ENCODE data around the gene CLEC20A. TPM values are rescaled to one million over a fixed set of nuclear protein-coding genes. Genes with fewer than 3 reads are reported as not detected.

The CLEC20A gene
- total RNA-seq, 1 donor from 2014 or later = 3.2 TPM

DNA sequence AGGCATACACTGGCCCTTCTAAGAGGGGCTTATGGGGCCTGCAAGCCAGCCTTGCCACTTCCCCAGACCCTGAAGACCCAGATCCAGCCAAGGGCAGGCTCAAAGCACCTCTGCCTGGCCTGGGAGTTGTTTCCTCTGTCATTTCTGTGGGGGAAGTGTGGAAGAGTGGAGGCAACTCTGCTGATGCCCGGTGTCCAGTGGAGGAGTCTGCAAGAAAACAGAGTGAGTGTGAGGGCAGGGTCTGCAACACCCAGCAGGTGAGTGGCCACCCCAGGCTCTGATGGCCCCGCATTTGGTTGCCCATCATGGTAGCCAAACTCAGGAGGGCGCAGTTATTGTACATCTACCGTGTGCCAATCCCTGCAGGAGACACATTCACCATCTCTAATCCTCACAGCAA lies 8.4 kb downstream of the CLEC20A start:
- DNase-seq (ENCODE audit: low spot score) (no peak), ATAC-seq (no peak)
- intact Hi-C loops (cut with DNase I) = no loop called here

DNA sequence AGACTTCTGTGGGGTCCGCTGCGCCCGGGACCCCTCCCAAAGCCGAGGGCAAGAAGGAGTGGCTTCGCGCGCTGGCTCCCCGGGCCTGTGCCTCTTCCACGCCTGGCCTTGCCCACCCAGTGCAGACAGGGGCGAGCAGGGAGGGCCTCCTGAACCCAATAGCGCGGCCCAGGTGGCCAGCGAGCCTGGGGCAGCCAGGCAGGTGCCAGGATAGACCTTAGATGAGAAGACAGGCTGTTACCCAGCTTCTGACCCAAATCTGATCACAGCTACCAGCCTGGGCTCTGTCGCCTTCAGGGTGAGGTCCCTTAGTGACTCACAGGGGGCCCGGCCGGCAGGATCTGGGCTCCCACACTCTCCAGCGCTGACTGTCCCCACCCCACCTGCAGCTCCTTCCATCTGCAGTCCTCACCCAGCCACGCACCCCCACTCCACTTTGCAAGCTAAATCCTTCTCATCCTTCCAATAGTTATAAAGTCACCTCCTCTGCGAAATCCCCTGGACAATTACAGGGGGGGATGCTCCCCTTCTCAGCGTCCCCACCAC lies 9.6 kb downstream of the CLEC20A start:
- DNase-seq (ENCODE audit: low spot score) (no peak), ATAC-seq (peak; percentile 22)
- intact Hi-C loops (cut with DNase I) = no loop called here

DNA sequence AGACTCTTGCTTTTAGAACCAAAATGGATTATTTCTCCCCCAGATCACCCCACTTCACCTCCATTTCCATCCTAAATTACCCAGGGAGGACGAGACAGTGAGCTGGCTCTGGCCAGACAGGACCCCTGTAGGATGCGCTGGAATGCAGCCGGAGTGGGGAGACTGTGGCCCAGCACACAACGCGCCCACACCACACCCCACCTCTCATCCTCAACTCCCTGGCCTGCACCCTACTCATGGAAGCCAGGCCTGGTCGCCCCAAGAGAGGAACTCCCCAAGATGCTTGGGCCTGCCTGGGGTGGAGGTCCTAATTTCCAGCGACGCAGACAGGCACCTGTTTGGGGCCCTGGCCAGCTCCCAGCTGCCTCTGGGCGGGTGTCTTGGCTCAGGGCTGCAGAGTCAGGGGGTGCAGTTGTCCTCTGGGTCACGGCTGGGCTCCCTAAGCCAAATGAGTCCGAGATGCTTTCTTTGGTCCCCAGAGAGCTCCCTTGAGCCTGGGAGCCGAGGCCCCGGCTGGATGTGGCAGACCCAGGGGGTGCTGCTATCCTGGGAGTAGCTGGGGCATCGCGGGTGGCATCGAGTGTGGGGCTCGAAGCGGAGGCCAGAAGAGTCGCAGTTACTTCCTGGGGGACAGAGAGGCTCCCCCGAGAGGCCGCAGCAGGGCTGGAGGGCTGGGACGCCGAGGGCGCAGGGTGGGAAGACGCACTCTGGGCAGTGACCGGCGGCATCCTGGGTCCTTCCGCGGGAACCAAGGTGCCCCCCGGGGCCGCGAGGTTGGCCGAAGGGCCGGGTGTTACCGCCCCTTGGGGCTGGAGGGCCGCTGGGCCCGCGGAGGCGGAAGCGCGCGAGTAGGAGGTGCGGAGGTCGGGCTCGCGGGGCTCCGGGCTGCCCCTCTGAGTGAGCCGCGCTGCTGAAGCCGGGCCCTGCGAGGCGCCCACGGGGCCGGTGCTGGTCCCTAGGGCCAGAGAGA lies 10.4 kb downstream of the CLEC20A start:
- intact Hi-C loops (cut with DNase I) = no loop called here
- DNase-seq (ENCODE audit: low spot score) (no peak), ATAC-seq (peak; percentile 36)

DNA sequence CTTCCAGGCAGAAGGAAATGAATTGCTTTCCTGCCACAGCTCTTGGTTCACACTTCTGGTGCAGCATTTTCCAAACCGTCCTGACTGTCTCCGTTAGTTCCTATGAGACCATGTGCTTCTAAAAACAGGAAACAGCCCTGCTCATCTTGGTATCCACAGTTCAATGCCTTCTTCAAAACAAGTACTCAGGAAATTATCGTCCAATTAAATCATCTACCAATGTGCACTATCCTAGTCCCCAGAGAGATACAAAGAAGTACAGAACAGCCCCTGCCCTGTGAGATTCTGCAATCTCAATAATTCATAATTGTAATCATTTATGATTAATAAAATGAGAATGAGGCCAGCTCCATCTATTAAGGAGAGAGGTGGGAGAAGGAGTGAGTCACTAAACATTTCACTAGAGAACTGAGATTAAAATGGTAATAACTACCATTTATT lies 11.2 kb downstream of the CLEC20A start:
- intact Hi-C loops (cut with DNase I) = no loop called here
- DNase-seq (ENCODE audit: low spot score) = no peak
- ATAC-seq = peak; percentile 44

DNA sequence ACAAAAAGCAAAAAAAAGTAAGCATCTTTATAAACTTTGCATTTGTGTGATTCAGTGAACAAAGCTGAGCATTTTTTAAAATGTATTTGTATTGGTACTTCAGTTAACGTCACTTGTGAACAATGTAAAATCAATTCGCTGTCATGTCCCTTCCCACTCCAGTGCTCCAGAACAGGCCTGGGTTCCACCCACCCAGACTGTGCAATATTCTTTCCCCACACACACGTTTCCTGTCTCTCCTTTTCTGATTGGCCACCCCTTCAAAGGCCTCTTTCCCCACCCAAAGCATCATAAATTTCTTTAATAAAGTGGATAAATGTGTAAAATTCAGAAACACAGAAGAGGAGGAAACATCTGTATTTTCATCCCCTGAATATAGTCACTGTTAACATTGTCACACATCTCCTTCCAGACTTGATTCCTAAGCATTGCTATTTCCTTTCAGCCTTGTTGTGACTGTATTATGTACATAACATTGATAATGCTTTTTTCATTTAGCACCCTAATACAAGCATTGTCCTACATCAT lies 12.0 kb downstream of the CLEC20A start:
- intact Hi-C loops (cut with DNase I) = no loop called here
- ATAC-seq (no peak), DNase-seq (ENCODE audit: low spot score) (no peak)

DNA sequence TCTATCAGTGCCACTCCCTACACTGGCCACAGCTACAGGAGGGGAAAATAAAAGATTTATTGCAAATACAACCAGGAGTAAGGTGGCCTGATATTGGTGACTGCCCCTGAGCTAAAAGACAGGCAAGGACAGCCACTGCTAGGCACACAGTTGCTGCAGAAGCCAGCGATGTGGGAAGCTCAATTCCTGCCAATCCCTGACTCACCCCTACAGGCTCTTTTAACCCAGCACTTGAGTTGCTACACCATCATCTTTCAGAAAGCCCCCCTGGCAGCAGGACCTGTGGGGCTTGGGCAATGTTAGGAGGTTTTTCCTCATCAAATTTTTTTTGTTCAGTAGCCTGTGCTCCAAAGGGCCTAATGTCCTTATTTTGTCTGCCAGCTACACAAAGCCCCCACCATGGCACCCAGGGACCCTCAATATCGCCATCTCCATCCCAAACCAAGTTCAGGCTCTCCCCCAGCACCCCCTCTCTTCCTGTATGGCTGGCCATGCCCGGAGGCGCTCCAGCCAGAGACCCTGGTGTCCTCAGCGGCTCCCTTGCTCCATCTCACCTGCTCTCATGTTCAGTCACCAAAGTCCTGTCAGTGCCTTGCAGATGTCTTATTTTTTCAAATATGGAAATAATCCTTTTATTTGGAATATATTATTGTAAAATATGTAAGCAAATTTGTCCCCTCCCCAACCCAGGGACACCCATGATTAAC lies 13.4 kb downstream of the CLEC20A start:
- ATAC-seq = no peak
- intact Hi-C loops (cut with DNase I) = loop anchor here (2.0 kb wide), 1 partner anchor 27 kb away; no protein-coding TSS in a partner anchor

DNA sequence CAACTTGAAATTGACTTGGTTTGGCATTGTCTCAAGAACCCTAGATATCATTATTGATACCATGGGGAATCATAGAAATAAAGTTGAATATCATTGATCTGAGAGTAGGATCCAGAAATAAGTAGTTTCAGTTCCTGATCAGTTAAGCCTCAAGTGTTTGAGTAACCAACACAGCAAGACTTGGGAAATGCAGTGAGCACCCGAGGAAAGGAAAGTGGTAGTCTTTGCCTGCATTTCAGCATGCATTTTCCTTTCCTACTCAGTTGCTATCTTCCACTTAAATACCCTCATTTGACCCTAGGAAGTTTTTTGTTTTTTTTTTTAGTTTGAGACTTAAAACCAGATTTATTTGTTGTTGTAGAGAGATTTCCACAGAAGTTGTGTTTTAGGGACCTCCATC lies 18.9 kb downstream of the CLEC20A start:
- DNase-seq (ENCODE audit: low spot score) (no peak), ATAC-seq (no peak)
- intact Hi-C loops (cut with DNase I) = no loop called here

More for the DNA sequence above, 13.4 kb downstream of the CLEC20A start:
- DNase-seq (ENCODE audit: low spot score) = no peak

DNA sequence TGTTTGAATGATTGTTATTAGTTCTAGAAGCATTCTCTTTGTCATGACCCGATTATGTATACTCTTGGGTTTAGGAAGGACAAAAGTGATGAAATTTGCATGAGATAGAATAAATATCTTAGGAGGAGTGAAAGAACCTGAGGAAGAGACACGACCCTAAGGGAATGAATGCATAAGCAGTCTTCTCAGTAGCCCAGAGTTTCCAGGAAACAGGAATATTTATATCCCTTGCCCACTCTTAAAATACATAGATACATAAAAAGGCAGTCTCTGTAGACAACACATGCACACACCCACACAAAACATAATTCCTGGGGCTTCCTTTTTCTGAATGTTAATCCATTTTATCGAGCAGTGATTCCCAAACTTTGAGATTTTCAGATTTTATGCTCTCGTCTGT lies 19.4 kb downstream of the CLEC20A start:
- intact Hi-C loops (cut with DNase I) = no loop called here
- DNase-seq (ENCODE audit: low spot score) (no peak), ATAC-seq (no peak)

DNA sequence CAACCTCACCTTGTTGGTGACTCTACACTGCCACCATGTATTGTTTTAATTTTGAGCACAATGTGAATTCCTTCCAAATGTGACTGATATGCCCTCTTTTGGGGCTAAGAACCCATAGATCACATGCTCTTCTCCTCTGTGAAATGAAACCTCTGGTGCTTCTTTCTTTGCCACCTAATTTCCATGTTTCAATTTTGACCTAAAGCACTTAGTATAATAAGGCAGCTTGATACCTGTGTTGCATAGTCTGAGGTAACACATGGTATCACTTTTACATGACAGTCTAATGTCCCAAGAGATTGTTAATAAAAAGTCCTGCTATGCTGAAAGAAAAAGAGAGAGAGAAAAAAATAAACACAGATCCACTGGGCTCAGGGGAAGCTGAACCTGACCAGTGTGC lies 24.2 kb downstream of the CLEC20A start:
- ATAC-seq = no peak
- intact Hi-C loops (cut with DNase I) = no loop called here
- DNase-seq (ENCODE audit: low spot score) = no peak

DNA sequence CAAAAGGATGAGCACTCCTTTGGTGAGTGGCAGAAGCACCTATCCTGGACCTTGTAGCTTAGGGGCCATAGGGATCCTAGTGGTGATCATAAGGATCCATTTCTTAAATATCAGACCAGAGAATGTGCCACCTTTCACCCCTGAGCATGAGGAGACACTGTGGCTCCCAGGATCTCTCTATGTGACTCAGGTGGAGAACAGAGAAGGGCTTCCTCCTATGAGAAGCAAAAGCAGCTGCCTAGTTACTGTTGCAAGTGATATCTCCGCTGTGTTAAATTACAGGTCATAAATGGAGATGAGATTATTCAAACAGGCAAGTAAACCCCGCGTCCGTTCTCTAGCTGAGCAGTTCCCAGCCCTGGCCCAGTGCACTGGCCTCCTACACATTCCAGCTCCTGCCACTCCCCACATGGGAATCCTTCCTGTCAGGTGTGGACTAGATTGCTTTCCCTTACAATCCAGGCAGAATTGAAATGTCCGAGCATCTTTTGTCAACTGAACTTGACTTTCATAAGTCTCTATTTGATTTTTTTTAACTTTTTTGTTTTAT lies 26.3 kb downstream of the CLEC20A start:
- intact Hi-C loops (cut with DNase I) = no loop called here
- no peak for ATAC-seq
- no peak for DNase-seq (ENCODE audit: low spot score)

DNA sequence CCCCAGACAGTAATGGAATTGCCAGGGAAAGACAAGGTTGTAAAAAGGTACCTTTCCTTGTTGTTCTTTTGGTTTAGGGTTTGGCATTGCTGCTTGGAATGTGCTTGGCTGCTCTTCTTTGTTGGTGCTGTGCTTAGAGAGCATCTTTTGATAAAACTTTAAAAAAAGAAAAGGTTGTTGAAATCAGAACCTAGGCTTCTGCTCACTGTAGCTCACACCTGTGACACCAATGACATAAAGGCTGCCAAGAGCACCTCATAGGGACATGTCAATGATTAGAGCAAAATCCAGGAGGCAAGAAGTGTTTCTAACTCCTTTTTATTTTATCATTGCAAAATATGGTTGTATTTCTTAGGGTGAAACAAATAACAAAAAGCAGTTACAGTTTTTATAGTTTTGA lies 28.9 kb downstream of the CLEC20A start:
- no peak for DNase-seq (ENCODE audit: low spot score)
- no peak for ATAC-seq
- intact Hi-C loops (cut with DNase I) = no loop called here

DNA sequence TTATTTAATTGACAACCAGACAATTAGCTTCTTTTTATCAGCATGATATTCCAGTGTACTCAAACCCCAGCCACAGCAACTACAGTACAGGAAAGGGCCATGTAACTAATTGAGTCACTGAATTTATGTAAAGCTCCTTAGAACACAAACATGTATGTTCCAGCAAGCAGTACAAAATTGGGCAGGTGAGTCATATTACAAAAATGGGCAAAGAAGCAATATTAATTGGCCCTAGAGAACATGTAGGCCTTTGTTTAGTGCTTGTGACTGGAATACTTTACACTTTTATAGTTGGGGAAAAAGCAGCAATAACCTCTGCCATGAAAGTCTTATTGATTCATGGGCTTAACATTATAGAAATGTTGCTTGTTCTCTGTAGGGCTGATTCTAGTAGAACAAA lies 31.8 kb downstream of the CLEC20A start:
- no peak for ATAC-seq
- intact Hi-C loops (cut with DNase I) = no loop called here

DNA sequence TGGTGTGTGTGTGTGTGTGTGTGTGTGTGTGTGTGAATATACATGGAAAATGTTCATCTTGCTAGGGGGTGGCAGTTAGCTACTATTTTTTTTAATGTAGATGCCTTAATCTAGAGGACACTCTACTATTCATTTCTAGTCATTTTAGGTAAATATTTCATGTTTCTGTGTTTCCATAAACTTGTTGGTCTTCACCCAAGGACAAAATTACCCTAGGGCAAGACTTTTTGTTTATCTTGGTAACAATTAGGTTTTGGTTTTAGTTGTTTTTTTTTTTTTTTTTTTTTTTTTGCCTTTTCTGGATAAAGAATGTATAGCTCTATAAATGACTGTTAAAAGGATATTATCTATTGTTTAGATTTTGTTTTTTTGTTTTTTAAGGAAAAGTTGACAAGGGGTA lies 32.2 kb downstream of the CLEC20A start:
- ATAC-seq = no peak
- no peak for DNase-seq (ENCODE audit: low spot score)
- intact Hi-C loops (cut with DNase I) = no loop called here

More for the DNA sequence above, 31.8 kb downstream of the CLEC20A start:
- no peak for DNase-seq (ENCODE audit: low spot score)

DNA sequence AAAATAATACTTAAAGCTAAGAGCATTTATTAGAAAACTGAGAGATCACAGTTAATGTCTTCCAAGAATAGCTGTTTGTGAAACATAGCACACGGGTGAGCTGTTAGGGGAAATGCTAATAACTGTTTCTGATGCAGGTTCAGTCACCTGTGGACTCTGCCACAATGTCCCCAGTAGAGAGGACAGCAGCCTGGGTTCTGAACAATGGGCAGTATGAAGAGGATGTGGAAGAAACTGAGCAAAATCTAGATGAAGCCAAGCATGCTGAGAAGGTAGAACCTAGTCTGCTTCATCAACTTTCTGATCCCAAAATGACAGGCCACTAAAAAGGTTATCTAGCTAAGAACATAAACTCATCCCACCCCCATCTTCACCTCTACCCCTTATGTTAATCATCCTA lies 32.6 kb downstream of the CLEC20A start:
- intact Hi-C loops (cut with DNase I) = no loop called here
- DNase-seq (ENCODE audit: low spot score) (no peak), ATAC-seq (no peak)

DNA sequence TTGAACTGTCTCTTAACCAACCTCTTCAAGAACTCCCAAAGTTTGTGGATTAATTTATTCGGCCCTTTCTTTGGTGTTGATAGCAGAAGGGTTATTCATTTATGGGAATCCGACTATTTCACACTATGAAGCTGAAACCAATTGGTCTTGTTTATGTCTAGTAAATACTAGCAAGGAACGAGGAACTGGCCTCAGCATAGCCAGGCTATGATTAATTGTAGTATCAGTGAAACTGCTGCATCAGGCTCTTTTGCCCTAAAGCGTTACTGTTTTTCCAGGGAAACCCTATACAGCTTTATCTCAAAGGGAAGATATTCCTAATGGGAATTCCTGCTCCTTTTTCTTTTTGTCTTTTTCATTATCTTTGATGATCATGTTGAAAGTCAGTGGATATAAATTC lies 35.1 kb downstream of the CLEC20A start:
- DNase-seq (ENCODE audit: low spot score) (no peak), ATAC-seq (no peak)
- intact Hi-C loops (cut with DNase I) = no loop called here

DNA sequence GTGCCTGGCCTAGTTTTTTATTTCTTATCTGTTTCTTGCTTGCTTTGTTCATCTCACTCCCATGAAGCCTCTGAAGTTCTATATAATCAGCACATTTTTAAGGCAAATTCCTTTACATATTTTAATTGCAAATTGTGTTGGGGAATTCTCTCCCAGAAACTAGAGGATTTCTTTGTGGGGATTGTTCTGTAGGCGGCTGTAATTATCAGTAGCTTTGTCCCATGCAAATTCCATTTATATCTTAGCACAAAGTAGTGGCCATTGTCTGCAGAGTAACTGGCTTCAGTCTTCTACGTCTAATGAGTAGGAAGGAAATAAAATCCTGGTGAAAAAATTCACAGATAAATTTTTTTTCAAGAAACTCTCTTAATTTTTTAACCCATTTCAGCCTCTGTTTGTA lies 35.7 kb downstream of the CLEC20A start:
- ATAC-seq (no peak), DNase-seq (ENCODE audit: low spot score) (no peak)
- intact Hi-C loops (cut with DNase I) = no loop called here

DNA sequence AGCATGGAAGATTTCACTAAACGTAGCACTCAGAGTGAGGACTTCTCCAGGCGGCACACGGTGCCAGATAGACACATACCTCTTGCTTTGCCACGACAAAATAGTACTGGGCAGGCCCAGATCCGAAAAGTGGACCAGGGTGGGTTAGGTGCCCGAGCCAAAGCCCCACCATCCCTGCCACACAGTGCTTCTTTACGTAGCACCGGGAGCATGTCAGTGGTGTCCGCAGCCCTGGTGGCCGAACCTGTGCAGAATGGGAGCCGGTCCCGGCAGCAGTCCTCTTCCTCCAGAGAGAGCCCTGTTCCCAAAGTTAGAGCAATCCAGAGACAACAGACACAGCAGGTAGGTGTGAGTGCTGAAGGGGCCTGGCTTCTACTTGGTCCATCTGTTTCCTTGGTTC lies 38.6 kb downstream of the CLEC20A start:
- DNase-seq (ENCODE audit: low spot score) (no peak), ATAC-seq (no peak)

DNA sequence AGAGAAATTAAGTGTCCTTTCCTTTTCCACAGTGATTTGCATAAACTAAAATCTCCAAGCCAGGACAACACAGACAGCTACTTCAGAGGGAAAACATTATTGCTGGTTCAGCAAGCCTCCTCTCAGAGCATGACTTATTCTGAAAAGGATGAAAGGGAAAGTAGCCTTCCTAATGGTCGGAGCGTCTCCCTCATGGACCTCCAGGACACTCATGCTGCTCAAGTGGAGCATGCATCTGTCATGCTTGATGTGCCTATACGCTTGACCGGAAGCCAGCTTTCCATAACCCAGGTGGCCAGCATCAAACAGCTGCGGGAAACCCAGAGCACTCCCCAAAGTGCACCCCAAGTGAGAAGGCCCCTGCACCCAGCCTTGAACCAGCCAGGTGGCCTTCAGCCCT lies 39.1 kb downstream of the CLEC20A start:
- ATAC-seq = no peak
- intact Hi-C loops (cut with DNase I) = no loop called here

More for the DNA sequence above, 38.6 kb downstream of the CLEC20A start:
- intact Hi-C loops (cut with DNase I) = no loop called here

DNA sequence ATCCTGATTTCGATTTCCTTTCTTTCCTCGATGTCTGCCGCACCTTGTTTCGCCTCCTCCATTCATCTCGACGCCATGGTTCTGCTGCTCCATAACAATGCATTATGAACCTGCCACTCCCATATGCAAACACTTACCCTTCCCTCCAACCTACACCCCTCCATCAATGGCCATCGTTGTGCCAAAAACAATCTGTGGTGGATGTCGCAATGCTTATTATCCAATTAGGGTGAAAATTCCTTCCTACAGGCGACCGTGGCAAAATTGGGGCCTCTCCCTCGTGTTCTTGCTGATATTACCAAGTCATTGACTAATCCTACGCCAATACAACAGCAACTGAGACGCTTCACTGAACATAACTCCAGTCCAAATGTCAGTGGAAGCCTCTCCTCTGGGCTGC lies 40.3 kb downstream of the CLEC20A start:
- DNase-seq (ENCODE audit: low spot score) (no peak), ATAC-seq (no peak)
- intact Hi-C loops (cut with DNase I) = no loop called here

More for the DNA sequence above, 39.1 kb downstream of the CLEC20A start:
- no peak for DNase-seq (ENCODE audit: low spot score)

Measured in sciatic nerve (tissue), 2 donors.